COR-L47 (cell line): ENCODE results near the gene TOGARAM2.

Source experiments
- DNase-seq: peaks from one replicate; lab custom pipeline; 2025; lab: John Stamatoyannopoulos, UW

TOGARAM2 gene

DNA sequence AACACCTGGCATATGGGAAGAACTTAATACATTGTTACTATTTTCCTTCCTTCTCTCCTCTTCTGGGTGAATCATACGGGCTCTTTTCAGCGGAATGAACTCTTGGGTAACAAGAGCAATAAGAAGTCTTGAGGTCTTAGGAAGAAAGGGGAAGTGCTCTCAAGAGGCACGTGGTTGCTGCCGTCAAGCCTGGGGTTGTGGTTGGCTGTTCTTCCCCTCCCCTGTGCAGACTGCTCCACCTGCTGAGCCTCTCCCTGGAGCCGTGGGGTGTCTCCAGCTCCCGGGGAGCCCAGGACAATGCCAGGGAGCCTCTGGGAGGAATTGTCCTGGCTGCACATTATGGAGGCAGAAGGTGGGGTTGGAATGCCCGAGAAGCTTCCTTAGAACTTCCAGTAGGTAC lies 19.4 kb downstream of the TOGARAM2 start:
- DNase-seq = no peak

DNA sequence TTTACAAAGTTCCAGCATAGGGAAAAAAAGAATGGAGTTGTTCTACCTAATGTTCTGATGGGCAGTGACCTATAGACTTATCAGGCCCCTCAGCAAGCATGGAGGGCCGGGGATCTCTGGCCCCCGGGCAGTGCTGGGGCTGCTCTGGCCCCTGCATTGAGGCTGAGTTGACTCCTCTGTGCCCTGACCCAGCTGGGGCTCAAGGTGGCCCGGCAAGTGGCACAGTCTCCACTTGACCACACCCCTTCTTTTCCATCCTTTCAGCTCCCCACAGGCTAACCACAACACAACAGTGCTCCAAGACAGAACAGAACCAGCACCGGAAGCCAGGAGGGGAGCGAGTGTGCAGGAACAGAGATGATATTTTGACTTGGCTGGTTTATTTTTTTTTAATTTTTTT lies 19.9 kb downstream of the TOGARAM2 start:
- DNase-seq = no peak

DNA sequence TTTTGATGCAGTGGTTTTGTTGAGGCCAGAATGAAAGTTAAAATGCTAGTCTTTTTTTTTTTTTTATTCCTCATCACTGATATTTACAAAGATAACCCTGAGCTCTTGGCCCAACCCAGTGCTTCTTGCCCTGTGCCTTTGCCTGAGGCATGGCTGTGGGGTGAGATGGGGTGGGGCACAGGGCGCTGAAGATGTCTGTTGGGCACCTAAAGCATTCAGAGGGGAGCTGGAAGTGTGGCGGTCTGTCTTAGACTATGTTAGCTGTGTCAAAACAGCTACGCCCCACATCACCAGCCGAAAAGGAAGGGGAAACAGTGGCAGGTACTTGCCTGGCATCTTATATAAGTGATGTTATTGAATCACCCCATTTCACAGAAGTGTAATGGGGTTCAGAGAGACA lies 20.7 kb downstream of the TOGARAM2 start:
- DNase-seq = no peak

DNA sequence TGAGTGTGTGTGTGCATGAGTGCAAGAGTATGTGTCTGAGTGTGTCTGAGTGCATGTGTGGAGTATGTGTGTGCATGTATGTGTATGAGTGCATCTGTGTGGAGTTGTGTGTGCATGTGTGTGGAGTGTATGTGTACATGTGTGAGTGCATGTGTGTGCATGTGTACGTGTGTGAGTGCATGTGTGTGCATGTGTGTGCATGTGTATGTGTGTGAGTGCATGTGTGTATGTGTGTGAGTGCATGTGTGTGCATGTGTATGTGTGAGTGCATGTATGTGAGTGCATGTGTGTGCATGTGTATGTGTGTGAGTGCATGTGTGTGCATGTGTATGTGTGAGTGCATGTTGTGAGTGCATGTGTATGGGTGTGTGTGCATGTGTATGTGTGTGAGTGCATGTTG lies 23.7 kb downstream of the TOGARAM2 start:
- no peak for DNase-seq

DNA sequence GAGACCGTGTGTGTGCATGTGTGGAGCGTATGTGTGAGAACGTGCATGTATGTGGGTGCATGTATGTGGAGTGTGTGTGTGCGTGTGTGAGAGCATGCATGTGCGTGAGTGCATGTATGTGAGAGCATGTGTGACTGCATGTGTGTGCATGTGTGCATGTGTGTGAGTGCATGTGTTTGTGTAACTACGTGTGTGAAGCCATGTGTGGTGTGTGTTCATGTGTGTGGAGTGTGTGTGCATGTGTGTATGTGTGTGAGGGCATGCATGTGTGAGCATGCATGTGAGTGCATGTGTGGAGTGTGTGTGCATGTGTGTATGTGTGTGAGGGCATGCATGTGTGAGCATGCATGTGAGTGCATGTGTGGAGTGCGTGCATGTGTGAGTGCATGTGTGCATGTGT lies 24.2 kb downstream of the TOGARAM2 start:
- no peak for DNase-seq

DNA sequence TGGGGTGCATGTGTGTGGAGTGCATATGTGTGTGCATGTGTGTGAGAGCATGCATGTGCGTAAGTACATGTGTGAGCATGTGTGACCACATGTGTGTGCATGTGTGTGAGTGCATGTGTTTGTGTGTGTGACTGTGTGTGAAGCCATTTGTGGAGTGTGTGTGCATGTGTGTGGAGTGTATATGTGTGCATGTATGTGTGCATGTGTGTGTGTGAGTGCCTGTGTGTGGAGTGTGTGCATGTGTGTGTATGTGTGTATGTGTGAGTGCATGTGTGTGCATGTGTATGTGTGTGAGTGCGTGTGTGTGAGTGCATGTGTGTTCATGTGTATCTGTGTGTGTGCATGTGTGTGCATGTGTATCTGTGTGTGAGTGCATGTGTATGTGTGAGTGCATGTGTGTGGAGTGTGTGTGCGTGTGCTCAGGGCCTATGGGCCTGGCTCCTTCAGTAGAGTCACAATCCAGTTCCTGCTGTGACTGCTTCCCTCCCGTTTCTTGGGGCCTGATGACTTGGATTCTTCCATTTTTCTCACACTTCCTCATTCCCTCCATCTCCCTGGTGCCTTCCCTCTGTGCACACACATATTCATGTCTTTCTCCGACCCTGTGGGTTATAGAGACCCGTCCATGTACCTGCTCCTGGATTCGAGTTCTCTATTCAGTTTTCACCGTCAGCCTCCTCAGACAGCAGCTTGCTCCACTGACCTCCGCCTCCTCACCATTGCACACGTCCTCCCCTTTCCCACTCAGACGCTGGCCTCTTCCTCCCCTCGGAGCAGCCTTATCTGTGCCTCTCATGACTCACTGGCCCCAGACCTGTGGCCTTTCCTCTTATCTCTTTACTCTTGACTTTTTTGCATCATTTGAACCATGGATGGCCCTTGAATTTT lies 25.2 kb downstream of the TOGARAM2 start:
- DNase-seq = no peak

DNA sequence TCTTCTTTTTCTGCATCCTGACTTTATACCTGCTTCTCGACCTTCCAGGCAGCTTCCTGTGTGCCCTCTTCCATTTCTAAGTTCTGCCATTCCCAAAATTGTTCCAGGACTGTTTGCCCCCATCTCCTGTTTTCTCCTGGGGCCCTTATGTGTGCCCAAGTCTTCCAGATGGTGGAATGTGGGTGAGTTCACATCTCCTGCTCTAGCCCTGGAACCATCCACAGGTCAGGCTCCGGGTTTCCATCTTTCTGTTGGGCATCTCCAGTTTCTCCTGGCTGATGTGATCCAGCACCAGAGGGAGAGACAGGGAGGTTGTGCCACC lies 25.8 kb downstream of the TOGARAM2 start:
- no peak for DNase-seq

DNA sequence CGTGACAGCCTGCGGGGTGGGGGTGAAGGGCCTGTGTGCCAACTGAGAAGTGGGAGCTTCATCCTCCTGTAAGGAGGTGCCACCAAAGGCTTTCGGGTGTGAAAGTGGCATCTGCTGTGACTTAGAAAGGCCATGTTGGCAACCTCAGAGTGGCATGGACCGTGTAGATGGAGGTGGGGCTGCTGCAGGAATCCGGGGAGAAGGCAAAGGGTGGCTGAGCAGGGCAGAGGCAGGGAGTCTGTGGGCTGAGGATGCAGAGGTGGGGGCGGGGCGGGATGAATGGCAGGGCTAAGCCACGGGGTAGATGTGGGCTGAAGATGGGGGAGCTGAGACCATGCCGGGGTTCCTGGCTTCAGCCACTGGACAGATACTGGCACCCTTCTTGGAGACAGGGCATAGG lies 28.2 kb downstream of the TOGARAM2 start:
- DNase-seq = no peak

DNA sequence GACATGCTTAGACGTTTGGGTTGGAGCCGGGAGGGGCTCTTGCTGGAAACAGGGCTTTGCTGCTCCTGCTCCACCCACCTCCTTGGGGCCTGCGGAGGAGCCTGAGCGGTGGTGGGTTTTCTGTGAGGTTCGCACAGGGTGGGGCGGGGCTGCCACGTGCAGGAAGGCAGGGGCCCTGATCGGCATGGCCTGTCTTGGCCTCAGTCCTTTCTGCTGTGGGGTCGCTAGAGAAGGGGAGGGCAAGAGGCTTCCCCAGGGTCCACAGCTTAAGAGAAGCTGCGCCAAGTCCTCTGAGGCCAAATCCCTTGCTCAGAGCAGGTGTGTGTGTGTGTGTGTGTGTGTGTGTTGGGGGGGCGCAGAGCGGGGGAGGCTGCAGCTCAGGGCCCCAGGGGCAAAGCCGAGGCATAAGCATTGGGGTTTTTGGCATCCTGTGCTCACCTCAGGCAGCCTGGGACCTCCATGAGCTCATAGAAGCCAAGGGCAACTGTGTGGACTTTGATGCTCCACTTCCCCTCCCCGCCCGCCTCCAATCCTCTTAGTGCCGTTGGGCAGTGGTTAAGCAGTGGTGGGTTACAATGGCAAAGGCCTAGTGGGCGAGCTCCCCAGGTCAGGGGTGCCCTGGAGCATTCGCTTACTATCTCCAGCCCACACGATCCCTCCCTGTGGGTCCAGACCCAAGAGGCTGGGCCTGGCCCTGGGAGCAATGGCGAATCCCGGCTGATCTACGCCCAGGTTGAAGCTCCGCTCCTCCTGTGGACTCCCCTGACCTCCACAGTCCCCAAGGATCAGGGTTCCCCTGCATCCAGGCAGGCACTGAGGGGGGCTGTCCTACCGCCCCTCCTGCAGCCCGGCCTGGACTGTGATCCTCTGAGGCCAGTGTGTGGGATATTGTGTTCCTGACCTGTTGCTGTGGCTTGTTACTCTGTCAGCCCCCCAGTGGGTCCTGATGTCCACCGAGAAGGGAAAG lies 28.9 kb downstream of the TOGARAM2 start:
- no peak for DNase-seq

DNA sequence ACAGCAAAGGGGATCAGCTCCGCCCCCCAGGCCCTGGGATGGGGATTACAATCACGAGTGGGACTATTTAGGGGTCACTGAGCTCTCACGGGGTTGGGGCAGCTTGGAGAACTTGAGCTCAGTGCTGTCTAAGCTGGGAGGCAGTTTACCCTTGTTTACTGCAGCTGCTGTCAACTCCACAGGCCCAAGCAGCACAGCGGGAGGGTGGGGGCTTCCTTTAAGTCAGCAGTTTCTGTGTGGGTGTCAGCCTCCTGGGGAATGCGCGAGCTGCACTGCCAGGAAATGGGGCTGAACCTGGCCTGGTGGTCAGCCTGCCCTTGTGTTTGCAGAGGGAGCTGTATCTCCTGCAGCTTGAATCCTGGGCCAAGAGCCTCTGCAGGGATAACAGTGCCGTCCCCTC lies 29.8 kb downstream of the TOGARAM2 start:
- peak; percentile 44 for DNase-seq

DNA sequence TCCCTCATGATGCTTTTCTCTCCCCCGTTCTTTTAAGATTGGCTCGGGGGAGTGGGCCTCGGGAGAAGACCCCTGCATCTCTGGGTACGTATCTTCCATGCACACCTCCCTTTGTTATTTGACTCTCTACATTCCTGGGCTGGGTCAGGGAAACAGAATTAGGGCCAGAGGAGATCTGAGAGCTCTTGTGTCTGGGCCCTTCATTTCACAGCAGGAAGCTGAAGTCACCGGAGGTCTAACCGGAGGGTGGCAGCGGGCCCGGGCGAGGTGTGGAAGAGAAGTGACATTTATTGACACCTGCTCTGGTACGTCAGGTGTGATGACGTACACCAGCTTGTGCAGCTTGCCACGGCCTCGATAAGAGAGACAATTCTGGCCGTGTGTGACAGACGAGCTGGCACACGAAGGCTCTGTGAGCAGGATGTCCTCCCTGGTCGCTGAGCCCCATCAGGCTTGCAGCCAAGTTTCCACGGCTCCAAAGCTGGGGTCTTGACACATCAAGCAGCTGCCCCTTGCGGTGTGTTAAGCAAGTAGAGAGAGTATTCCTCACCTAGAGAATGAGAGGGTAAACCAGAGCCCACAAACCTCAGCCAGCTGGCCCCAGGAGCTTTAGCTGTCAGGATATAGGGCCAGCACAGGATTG lies 30.4 kb downstream of the TOGARAM2 start:
- DNase-seq = peak; percentile 70

DNA sequence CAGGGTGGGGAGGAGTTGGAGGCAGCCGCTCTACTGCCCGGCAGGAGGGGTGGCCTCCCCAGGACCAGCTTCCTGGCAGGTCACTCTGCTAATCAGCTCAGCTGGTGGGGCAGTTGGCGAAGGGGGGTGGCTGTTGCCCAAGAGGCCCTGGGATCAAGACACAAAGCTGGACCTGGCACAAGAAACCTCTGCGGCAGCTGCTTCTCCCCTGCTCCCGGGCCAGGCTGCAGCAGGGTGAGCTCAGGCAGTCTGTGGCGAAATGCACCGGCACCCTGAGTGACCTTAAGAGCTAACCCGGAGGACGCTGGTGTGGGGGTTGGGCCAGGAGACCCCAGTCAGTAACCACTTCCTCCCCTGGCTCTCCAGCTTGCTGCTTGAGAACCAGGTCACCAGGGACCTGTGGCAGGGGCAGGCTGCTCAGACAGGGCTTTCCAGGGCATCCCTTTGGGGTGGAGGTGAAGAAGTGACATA lies 31.1 kb downstream of the TOGARAM2 start:
- no peak for DNase-seq

DNA sequence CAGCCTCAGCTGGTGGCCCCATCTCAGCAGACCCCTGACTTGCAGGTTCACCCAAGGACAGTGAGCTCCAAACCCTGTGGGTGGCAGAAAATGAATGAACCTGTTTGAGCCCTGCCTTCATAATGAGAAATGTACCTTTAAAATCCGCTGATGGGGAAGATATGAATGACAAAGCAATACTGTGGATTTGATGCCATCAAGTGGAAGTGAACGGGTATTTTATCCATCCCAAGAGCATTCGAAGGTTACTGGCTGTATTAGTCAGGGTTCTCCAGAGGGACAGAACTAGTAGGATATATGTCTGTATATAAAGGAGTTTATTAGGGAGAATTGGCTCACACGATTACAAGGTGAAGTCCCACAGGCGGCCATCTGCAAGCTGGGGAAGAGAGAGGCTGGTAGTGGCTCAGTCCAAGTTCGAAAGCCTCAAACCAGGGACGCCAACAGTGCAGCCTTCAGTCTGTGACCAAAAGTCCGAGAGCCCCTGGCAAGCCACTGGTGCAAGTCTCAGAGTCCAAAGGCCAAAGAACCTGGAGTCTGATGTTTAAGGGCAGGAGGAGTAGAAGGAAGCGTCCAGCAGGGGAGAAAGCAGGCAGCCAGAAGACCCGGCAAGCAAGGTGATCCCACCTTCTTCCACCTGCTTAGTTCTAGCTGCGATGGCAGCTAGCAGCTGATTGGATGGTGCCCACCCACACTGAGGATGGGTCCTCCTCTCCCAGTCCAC lies 32.1 kb downstream of the TOGARAM2 start:
- no peak for DNase-seq

DNA sequence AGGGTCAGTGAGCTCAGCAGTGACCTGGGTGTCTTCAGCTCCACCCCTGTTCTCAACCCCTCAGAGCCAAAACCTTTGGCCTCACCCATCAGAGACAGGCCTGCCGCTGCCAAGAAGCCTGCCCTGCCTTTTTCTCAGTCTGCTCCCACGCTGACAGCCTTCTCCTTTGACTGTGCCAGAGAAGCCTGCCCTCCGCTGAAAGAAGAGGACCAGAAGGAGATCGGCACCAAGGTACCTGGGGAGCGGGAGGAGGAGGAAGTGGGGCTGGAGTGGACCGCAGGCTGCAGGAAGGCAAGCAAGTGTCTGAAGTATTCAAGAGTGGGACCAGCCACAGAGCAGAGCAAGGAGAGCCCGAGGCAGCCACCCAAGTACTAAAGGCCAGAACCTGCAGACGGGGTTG lies 33.2 kb downstream of the TOGARAM2 start:
- DNase-seq = no peak

DNA sequence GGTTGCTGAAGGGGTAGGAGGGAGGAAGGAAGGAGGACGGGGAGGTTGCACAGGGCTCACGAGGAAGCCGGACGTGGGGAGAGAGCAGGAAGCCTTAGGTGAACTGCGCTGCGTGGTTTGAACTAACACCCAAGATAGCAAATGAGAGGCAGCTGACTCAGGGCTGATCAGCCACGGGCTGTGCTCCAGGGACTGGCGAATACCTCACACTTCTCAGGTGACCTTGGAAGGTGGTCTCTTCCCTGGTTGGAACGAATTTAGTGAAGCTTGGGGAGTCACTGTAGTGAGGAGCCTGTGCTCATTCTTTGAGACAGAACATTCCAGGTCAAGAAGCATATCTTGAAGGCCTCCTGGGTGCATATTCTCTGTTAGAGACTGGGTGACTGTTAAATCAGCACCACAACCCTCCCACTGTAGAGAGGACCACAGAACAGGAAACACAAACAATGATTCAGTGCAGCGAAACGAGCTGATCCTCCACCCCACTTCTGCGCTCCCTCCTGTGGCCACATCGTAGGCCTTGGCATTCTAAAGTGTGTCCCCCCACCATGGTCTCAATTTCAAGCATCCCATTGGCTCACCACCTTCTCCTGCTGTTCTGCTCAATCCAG lies 33.8 kb downstream of the TOGARAM2 start:
- DNase-seq = no peak

DNA sequence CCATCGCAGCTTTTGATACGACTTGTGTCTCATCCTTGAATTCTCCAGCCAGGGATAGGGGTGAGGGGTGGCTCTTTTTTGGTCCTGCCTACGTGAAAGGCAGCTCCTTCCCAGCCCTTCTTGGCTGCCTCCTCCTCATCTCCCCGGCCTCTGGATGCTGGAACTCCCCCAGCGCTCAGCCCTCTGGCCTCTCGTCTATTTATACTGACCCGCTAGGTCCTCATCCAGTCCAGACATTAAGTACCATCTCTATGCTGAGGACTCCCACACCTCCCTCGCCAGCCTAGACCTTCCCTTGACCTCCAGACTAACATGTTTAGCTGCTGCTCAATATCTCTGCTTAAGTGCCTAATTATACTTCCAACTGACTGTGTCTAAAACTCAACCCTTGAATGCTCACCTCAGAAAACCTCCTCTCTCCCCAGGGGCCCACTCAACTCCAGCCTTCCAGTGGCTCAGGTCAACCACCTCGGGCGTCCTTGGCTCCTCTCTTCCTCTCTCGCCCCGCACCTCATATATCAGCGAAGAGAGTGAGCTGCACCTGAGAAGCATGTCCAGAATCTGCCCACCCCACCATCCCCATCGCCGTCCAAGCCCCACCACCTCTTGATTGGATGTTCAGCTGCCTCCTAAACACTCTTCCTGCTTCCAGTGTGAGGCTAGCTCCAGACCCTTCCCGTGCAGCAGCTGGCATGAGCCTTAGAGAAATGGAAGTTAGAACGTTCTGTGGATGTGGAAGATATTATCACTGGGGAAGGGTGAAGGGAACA lies 34.8 kb downstream of the TOGARAM2 start:
- no peak for DNase-seq

DNA sequence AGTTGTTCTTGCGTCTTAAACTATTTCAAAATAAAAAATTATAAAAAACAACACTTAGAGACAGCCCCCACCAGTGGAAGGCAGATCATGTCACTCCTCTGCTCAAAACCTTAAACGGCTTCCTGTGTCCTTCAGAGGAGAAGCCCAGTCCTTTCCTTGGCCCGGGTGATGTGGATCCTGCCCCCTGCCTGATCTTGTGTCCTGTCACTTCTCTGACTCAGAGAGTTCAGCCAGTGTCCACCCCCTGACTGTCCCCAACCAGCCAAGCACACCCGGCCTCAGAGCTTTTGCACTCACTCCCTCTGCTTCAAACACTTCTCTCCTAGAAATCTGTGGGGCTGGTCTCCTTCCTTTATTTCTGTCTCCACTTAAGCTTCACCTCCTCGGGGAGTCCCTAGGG lies 35.4 kb downstream of the TOGARAM2 start:
- no peak for DNase-seq

DNA sequence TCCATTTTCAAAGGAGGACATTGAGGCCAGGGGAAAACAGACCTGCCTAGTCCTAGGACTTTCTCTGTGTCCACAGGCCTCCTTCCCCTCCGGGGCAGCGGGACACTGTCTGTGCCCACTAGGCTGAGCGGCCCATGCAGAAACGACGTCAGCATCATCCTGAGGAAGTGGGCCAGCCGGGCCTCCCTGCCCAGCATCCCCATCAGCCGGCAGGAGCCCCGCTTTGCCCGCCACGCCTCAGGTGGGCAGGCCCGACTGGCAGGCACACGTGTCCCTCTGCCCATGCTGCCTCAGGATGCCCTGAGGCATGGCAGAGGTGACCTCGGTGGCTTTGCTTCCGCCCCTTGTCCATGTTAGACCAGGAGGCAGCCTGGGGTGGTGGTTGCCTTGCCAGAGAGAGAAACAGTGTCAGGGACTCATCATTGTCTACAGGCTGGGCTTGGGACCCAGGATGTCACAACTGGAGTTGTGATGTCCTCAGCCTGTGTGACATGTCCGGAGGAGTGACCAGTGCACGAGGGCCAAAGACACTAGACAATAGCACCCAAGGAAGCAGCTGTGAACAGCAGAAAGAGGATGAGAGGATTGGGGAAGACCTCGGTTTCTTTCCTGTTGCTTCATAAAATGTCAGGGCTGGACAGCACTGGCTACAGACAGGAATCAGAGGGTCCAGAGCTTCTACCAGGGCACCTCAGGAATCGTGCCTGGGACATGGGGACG lies 36.8 kb downstream of the TOGARAM2 start:
- no peak for DNase-seq

DNA sequence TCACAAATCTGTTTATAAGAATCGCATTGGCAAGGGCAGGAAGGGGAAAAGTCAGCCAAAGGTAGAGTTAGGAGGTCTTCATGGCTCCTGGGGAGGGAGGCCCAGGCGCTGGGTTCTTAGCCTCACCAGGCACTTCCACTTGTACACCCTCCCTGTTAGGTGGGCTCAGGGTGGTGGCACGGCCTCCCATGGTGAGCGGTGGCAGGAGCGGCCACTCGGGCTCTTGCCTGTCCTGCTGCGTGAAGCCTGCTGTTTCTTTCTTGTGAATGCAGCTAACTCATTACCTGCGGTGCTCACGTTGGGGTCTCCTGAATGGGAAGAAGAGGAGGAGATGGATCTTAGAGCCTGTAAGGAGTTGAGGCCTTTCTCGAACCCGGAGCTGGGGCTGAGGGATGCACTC lies 40.8 kb downstream of the TOGARAM2 start:
- DNase-seq = no peak

DNA sequence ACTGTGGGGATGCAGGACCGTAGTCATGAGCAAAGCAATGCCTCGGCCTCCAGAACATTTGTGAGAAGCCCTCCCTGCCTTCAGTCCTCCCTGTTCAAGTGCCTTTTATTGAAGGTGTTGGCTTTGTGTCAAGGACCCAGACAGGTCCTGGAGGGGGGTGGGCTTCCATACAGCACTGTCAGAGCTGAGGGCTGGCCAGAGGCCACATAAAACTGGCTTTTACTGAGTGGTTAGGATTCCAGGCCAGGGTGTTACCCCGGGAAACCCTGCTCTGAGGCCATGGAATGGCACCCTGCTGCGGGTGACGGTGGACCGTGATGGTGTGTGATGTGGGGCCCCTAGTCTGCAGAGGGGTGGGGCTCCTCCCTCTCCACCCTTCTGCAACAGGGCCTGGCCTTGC lies 41.6 kb downstream of the TOGARAM2 start:
- DNase-seq = no peak
